Measurements from ENCODE around the gene CCR3.

DNA sequence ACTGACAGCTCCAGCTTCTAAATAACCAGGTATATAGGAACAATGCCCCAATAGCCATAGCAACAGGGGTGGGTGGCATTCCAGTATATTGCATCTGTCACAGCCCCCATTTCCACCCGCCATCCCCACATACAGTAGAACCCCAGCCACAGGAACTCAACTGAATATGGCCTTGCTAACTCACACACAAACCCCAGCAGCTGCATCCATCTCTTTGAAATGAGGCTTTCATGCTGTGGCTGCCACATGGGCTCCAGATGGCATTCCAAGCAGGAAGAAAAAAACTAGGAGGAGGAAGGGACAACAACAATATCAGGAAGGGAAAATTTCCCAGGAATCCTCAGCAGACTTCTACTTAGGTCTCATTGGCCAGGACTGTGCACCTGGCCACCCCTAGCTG, 54.6 kb downstream of the CCR3 start:
- TF ChIP-seq, protein P1, sequence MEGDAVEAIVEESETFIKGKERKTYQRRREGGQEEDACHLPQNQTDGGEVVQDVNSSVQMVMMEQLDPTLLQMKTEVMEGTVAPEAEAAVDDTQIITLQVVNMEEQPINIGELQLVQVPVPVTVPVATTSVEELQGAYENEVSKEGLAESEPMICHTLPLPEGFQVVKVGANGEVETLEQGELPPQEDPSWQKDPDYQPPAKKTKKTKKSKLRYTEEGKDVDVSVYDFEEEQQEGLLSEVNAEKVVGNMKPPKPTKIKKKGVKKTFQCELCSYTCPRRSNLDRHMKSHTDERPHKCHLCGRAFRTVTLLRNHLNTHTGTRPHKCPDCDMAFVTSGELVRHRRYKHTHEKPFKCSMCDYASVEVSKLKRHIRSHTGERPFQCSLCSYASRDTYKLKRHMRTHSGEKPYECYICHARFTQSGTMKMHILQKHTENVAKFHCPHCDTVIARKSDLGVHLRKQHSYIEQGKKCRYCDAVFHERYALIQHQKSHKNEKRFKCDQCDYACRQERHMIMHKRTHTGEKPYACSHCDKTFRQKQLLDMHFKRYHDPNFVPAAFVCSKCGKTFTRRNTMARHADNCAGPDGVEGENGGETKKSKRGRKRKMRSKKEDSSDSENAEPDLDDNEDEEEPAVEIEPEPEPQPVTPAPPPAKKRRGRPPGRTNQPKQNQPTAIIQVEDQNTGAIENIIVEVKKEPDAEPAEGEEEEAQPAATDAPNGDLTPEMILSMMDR (conservative IDR thresholded peaks at IDR 0.05; ENCODE audit: low read depth, low read length), result no peak
- no peak for TF ChIP-seq EZH2 (IDR thresholded peaks at IDR 0.05; ENCODE audit: borderline replicate concordance, low read depth, low read length, poor library complexity, severe bottlenecking)

Measured in A673 (cell line).